Stimulated activated CD4-positive, alpha-beta T cell treated with anti-CD3 and anti-CD28 coated beads, Interleukin-2, amount 100 ng/mL, for 24 hours (primary cell): ENCODE data around the gene BABAM1.
"Not testable (repeated sequence)": the region's sequence is repeated elsewhere in the genome, so short reads cannot be mapped to it uniquely, and the experiment has no call there.

Source experiments
- DNase-seq, 2 donors: peaks; one replicate each; pipeline ENCODE4 v3.0.0-alpha.2; 2020

The BABAM1 gene

GRCh38 chr19:17243830-17244617, 23.2 kb upstream of the BABAM1 start:
- DNase-seq, result no peak

DNA sequence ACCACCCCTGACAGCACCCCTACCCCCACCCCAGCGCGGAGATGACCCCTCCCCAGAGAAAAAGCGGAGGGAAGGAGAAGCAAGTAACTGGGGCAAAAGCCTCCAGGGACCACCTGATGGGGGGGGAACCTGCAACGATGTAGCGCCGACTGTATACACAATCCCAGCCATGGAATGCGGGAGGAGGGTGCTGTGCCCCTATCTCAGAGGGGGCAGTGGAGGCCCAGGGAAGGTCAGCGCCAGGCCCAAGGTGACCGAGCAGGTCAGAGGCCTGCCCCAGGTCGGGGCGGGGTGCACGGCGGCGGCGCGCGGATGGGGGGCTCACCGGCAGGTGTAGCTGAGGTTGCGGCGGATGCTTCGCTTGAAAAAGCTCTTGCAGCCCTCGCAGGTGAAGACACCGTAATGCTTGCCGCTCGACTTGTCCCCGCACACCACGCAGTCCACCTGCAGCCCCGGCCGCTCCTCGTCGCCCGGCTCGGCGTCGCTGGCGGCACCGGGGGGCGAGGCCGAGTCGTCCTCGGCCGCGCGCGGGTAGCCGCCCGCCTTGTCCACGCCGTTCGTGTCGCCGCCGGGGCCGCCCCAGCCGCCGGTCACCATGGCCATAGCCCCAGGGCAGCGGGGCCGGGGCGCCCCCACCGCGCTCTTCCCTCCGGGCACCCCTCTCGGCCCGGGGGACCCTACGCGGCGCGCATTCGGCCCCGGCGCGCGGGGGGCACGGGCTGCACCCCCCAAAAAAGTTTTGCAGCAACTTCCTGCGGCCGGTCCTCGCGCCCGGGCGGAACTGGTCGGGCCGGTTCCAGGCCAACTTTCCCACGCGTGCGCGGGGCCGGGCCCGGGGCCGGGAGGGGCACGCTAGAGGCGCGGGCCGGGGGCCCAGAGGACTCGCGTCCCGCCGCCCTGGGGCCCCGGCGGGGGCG, 22.4 kb upstream of the BABAM1 start:
- DNase-seq, result no peak

DNA sequence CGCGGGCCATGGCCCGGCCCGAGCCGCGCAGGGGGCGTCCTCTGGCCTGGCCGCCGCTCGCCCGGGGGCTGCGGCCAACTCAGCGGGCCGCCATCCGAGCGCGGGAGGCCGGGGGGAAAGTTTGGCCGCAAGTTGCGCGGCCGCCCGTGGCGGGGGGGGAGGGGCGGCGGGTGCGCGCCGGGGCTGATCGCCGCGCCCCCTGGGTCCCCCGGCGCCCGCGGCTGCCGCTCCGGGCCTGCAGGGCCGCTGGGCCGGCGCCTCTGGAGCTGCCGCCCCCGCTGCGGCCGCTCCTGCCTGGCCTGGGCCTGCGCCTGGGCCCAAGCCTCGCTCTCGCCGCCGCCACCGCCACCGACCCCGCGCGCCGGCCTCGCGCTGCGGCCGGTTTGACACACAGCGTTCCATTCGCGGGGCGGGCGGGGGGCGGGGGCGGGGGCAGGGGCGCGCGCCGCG, 21.7 kb upstream of the BABAM1 start, which contains the start of gene NR2F6:
NR2F6 (minus strand) TSS at position 385 of the 450 bp plus-strand sequence. CDS start 699 bp downstream, outside the sequence.
- no peak for DNase-seq

- no peak for DNase-seq
Measured at GRCh38 chr19:17246681-17247425, 20.4 kb upstream of the BABAM1 start.

DNA sequence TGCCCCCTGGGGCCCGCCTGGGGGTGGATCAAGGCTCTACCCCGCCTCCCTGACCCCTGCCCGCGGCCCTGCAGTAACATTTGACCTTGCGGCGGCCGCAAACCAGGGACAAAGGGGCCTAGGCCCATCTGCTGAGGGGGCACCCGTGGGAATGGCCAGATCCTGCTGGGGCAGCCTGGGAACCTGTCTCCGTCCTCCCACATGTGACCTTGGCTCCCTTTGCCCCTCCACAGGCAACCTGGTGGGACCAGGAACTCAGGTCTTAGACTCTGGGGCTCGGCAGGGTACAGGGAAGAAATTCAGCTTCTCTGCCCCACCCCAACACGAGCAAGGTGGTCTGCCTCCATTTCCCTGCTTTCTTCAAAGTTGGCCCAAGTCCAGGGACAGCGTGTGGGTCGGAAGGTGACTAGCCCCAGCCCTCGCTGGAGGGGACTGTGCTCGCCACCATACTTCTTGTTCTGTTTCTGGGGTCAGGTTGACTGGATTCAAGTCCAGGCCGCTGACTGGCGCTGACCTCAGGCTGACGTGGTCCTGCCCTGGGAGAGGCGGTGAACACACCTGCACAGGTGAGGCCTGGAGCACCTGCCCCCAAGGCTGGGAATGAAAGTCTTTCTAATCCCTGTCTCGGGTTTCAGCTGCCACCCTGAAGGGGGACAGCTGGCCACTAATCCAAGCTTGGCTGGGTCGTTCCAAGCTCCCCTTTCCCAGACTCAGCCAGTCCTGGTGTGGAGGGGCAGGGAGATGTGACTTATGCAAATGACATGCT, 19.0 kb upstream of the BABAM1 start:
- DNase-seq, result no peak

DNA sequence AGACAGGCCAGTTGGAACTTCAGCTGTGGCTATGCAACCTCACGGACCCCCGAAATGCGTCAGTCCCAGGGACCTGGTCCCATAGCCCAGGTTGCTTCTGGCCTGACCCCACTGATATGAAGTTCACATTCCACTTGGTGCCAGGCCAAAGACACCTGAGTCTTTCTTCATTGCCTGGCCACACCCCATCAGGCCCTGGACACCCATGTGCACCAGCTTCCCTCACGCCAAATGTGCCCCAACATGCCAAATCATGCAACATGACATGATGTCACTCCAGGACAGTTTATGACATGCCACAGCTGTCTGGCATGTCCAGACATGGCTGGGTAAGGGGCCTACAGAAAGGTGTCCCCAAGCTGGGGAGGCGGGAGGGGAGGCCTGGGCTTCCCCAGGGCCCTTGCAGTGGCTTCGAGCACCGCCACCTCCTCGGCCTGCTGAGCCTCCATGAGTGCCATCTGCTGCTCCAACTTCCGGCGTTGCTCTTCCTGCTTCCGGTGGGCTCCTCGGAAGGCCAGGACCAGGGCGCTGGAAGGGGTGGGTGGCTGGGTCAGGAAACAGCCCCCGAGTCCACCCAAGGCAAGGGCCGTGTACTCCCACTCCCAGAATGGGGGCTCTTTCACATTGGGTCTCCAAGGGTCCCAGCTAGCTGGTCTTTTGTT, 17.2 kb upstream of the BABAM1 start:
- DNase-seq, result no peak

GRCh38 chr19:17254636-17255035, 12.6 kb upstream of the BABAM1 start:
- no peak for DNase-seq

DNA sequence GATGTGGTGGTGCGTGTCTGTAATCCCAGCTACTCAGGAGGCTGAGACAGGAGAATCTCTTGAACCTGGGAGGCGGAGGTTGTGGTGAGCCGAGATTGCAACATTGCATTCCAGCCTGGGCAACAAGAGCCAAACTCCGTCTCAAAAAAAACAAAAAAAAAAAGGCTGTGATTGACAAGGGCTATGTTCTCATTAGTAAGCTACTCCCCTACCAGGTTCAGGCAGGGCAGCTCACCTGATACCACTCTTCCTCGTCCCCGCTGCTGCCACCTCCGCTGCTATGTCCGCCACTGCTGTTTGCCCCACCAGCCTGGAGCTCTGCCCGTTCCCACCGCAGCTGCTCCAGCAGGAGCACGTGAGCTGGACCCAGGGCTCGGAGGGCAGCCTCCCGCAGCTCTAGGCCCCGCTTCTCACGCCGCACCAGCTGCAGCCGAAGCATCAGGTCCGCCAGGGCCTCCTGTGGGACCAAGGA, 12.1 kb upstream of the BABAM1 start:
- no peak for DNase-seq

DNA sequence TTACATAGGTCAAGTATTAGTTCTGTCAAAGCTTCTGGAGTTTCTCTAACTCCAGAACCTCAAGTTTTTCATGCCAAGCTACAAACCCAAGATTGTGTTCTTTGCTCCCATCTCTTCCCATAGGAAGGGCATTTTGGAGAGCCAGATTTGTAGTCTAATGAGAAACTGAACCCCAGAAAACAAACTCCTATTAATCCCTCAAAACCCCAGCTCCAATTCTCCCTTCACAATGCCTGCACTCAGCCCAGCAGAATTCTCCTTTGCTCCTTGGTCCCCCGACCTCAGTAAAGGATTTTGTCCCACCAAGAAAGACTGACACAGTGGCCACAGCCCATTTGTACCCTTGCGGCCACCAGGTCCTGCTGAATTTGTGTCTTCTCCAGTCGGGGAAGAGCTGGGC, 11.1 kb upstream of the BABAM1 start:
- DNase-seq, result no peak

- no peak for DNase-seq
Measured at GRCh38 chr19:17259118-17259780, 8.0 kb upstream of the BABAM1 start.

GRCh38 chr19:17259934-17260333, 7.3 kb upstream of the BABAM1 start:
- DNase-seq, result no peak

GRCh38 chr19:17260842-17261325, 6.4 kb upstream of the BABAM1 start:
- peak; percentile 94 for DNase-seq

GRCh38 chr19:17262557-17262956, 4.7 kb upstream of the BABAM1 start:
- DNase-seq, result no peak

DNA sequence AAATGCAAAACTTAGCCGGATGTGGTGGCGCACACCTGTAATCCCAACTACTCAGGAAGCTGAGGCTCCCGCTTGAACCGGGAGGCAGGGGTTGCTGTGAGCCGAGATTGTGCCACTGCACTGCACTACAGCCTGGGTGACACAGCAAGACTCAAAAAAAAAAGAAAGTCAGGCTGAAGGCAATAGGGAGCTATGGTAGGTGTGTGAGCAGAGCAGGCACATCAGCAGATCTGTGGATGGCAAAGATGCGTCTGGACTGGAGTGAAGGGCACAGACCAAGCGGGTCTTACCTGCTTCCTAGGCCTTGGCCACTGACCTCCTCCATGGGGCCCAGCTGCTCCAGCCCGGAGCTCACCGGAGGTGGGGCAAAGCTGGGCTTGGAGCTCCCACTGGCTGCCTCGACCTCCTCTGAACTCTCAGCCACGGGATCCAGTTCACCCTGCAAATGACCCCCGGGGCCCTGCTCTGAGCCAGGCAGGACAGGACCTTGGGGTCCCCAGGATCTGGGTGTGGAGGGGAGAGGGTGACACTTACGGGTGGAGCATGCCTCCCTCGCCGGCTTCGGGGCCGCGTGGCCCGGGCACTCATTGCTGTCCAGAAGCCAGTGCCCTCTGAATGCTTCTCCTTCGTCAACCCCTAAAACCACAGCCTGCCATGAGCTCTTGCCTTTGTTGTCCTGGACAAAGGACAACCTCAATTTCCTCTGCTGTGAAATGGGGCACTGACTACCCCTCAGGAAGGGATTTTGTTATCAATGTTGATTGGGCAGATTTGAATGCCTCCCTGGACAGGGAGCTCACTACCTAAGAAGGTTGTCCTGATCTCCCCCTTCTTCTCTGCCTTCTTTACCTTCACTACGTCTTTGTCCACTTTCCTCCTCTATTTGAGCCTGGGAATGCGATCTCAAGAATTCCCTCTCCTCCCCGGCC, 3.3 kb upstream of the BABAM1 start:
- no peak for DNase-seq

DNA sequence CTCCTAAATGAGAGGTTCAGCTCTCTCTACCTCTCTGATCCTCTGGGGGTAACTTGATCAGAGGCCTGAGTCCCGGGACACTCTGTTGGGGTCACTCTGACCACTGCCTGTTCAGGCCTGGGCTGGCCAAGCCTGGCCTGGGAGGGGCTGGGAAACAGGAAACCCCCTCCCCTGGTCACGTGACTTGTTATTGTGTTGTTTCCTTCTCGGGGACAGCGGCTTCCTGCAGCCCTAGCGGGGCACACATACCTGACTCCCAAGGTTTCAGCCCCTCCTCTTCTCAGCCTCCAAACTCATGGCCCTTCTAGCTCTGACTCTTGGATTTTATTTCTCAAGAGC, 2.6 kb upstream of the BABAM1 start, which contains the start of gene USHBP1:
USHBP1 (minus strand) TSS at position 105 of the 339 bp plus-strand sequence. CDS start 446 bp downstream, outside the sequence.
- no peak for DNase-seq

GRCh38 chr19:17266026-17266425, 1.2 kb upstream of the BABAM1 start:
- DNase-seq, result no peak

DNA sequence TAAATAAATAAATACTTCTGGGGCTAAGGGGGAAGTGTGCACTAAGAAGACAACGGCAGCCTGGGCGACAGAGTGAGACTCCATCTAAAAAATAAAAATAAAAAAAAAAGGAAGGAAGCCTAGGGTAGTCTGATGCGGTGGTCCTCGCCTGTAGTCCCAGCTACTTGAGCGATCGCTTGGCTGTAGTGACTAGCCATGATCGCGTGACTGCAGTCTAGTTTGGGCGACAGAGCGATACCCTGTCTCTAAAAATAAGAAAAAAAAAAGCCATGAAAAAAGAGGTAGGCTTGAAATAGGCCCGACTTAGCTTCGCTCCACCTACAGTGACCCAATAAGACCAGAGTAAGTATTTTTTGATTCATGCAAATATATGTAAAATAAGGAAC, 661 bp upstream of the BABAM1 start:
- DNase-seq, result no peak

DNA sequence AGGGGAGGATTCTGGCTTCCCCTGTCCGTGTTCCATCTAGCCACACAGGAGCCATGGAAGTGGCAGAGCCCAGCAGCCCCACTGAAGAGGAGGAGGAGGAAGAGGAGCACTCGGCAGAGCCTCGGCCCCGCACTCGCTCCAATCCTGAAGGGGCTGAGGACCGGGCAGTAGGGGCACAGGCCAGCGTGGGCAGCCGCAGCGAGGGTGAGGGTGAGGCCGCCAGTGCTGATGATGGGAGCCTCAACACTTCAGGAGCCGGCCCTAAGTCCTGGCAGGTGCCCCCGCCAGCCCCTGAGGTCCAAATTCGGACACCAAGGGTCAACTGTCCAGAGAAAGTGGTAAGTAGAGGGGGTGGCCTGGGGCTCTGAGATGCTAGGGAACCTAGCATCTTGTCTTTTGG, 1.5 kb downstream of the BABAM1 start:
- no peak for DNase-seq

DNA sequence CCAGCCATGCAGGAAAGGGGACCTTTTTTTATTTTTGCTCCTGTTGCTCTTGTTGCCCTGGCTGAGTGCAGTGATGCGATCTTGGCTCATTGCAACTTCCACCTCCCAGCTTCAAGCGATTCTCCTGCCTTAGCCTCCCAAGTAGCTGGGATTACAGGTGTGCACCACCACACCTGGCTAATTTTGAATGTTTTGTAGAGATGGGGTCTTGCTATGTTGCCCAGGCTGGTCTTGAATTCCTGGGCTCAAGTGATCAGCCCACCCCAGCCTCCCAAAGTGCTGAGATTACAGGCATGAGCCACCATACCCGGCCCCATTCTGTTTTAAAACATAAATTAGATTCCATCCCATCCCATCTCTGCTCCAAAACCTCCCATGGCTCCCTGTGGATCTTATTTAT, 7.6 kb downstream of the BABAM1 start:
- DNase-seq, result not testable (repeated sequence)
